Mesendoderm (in vitro differentiated cells): Measurements from ENCODE around the gene DTX1.
"Not testable (repeated sequence)": the region's sequence is repeated elsewhere in the genome, so short reads cannot be mapped to it uniquely, and the experiment has no call there.

Experiments used
- DNase-seq: peaks from one replicate; pipeline ENCODE4 v3.0.0; 2013
- H2AK5ac ChIP-seq: 2 replicates; pipeline ENCODE4 v1.6.1; 2013; ENCODE audit warnings: low read length, inconsistent platforms
- H2BK120ac ChIP-seq: 2 replicates; pipeline ENCODE4 v1.6.1; 2013; ENCODE audit warnings: low read depth, mild to moderate bottlenecking, low read length, moderate library complexity, mixed read lengths
- H2BK15ac ChIP-seq: replicated peaks from 2 replicates; pipeline ENCODE4 v1.6.1; 2013; ENCODE audit warnings: low read depth, mild to moderate bottlenecking, moderate library complexity
- H2BK5ac ChIP-seq: 2 replicates; pipeline ENCODE4 v1.6.1; 2013; ENCODE audit warnings: low read length, inconsistent platforms
- H3K18ac ChIP-seq: 2 replicates; pipeline ENCODE4 v1.6.1; 2013; ENCODE audit warnings: mild to moderate bottlenecking, low read length, mixed read lengths
- H3K23ac ChIP-seq: one replicate; pipeline ENCODE4 v1.6.1; 2013; ENCODE audit warnings: low read length
- H3K27ac ChIP-seq: 2 replicates; pipeline ENCODE4 v1.5.1; 2013; ENCODE audit warnings: low read depth, mild to moderate bottlenecking, inconsistent platforms, low read length, moderate library complexity
- H3K27me3 ChIP-seq: 2 replicates; pipeline ENCODE4 v1.6.1; 2013; ENCODE audit warnings: low read length, control low read depth, mild to moderate bottlenecking, inconsistent platforms; ENCODE audit not compliant: insufficient read depth, poor library complexity
- H3K36me3 ChIP-seq: 2 replicates; pipeline ENCODE4 v1.6.1; 2013; ENCODE audit warnings: low read length, inconsistent platforms; ENCODE audit not compliant: control insufficient read depth, insufficient read depth
- H3K4ac ChIP-seq: one replicate; pipeline ENCODE4 v1.6.1; 2013; ENCODE audit warnings: low read depth, mild to moderate bottlenecking, low read length, moderate library complexity
- H3K4me1 ChIP-seq: 2 replicates; pipeline ENCODE4 v1.6.1; 2013; ENCODE audit warnings: low read depth, low read length, inconsistent platforms; ENCODE audit not compliant: control insufficient read depth
- H3K4me2 ChIP-seq: 2 replicates; pipeline ENCODE4 v1.6.1; 2013; ENCODE audit warnings: low read length
- H3K4me3 ChIP-seq: 2 replicates; pipeline ENCODE4 v1.5.1; 2013; ENCODE audit warnings: mild to moderate bottlenecking, low read length
- H3K56ac ChIP-seq: one replicate; pipeline ENCODE4 v1.6.1; 2013; ENCODE audit warnings: low read length
- H3K79me1 ChIP-seq: 2 replicates; pipeline ENCODE4 v1.6.1; 2013; ENCODE audit warnings: low read length, inconsistent platforms
- H3K79me2 ChIP-seq: 2 replicates; pipeline ENCODE4 v1.6.1; 2013; ENCODE audit warnings: mild to moderate bottlenecking, low read length; ENCODE audit not compliant: control insufficient read depth, insufficient read depth
- H3K9ac ChIP-seq: 2 replicates; pipeline ENCODE4 v1.6.1; 2013; ENCODE audit warnings: low read length, inconsistent platforms
- H4K5ac ChIP-seq: one replicate; pipeline ENCODE4 v1.6.1; 2013; ENCODE audit warnings: low read length
- H4K8ac ChIP-seq: one replicate; pipeline ENCODE4 v1.6.1; 2013; ENCODE audit warnings: low read depth, mild to moderate bottlenecking, control low read depth, low read length, moderate library complexity
- WGBS: extraction: QIAGEN DNeasy Blood & Tissue Kit; methylation state at CpG from one replicate; pipeline ENCODE4 v1.1.7; 2013; ENCODE audit warnings: low lambda C conversion rate, missing lambda C conversion rate; ENCODE audit not compliant: insufficient coverage; ENCODE audit errors: extremely low coverage; 5-methylcytosine and 5-hydroxymethylcytosine counted together

The DTX1 gene

DNA sequence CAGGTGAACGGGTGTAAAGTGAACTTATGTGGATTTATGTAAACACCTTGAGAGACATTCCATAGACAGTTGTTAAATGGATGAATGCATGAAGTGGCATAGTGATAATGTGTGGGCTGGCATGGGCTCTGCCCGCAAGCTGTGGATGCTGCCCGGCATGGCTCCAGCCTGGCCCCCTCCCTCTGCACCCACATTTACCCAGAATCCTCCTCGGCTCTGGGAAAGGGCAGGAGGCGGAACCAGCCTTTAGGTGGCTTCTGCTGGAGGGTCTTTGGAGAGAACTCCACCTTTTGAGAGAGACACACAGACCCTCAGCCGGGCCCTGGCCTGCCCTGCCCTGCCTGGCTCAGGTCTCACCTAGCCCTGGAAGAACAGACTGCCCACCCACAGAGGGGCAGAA lies 60.3 kb downstream of the DTX1 start:
- Histone ChIP-seq H4K8ac (no peak overlapping the region), H3K4ac (no peak overlapping the region), H3K56ac (no peak overlapping the region), H3K36me3 (no peaks in the 10 kb centered on the region), H3K9ac (no peak overlapping the region), H2AK5ac (no peak overlapping the region), H2BK5ac (no peak overlapping the region), H3K4me2 (no peak overlapping the region), H3K27me3 (no peaks in the 10 kb centered on the region), H4K5ac (no peak overlapping the region), H3K79me2 (no peaks in the 10 kb centered on the region), H3K4me3 (no peak overlapping the region), H2BK120ac (no peak overlapping the region), H3K4me1 (no peaks in the 10 kb centered on the region), H3K18ac (no peak overlapping the region), H2BK15ac (no peak overlapping the region), H3K27ac (no peak overlapping the region), H3K79me1 (no peaks in the 10 kb centered on the region), H3K23ac (no peak overlapping the region)
- no CpG with 5 or more reads among the region's 6 CpGs for WGBS
- DNase-seq, result no peak

DNA sequence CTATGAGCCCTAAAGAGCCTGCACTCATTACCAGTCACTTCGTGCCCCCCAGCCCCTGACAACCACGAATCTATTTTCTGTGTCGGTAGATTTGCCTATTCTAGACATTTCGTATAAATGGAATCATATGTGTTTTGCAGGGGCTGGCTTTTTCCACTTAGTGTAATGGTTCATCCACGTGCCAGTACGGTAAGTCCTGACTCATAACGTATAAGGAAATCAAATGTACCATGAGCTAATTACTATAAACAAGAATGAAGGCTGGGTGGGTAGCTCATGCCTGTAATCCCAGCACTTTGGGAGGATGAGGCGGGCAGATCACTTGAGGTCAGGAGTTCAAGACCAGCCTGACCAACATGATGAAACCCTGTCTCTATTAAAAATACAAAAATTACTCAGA lies 61.2 kb downstream of the DTX1 start:
- not testable (repeated sequence) for H3K9ac ChIP-seq, H3K4me2 ChIP-seq, H4K8ac ChIP-seq, H2BK120ac ChIP-seq, H4K5ac ChIP-seq, H3K18ac ChIP-seq, H2BK15ac ChIP-seq, H3K27ac ChIP-seq, H2BK5ac ChIP-seq, H3K4ac ChIP-seq, H3K79me2 ChIP-seq, H3K4me3 ChIP-seq, H2AK5ac ChIP-seq, H3K4me1 ChIP-seq, H3K27me3 ChIP-seq, H3K36me3 ChIP-seq, H3K79me1 ChIP-seq, H3K56ac ChIP-seq, H3K23ac ChIP-seq, DNase-seq
- no CpG with 5 or more reads among the region's 8 CpGs for WGBS

DNA sequence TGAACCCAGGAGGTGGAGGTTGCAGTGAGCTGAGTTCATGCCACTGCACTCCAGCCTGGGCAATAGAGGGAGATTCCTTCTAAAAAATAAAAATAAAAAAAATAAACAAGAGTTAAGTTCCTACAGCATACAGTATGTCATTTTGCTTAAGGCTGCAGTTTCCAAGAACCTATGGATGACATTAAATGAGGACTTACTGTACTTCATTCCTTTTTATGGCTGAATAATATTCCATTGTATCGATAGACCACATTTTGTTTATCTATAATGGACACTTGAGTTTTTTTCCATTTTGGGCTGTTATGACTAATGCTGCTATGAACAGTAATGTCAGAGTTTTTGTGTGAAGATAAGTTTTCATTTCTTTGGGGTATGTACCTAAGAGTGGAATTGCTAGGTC lies 61.6 kb downstream of the DTX1 start:
- WGBS, result no CpG with 5 or more reads among the region's 1 CpG
- H4K5ac ChIP-seq, result no peak overlapping the region

GRCh38 chr12:113119980-113120669 lies 63.6 kb downstream of the DTX1 start:
- no peak overlapping the region for H4K5ac ChIP-seq
- H2BK5ac ChIP-seq, result no peak overlapping the region
- H3K4me2 ChIP-seq, result no peak overlapping the region
- no peak overlapping the region for H3K9ac ChIP-seq
- no peak overlapping the region for H2BK15ac ChIP-seq
- no peaks in the 10 kb centered on the region for H3K79me2 ChIP-seq
- no peak overlapping the region for H3K4me3 ChIP-seq
- H4K8ac ChIP-seq, result no peak overlapping the region
- no peak overlapping the region for H3K23ac ChIP-seq
- DNase-seq, result peak; percentile 71
- H3K4ac ChIP-seq, result no peak overlapping the region
- H3K79me1 ChIP-seq, result no peaks in the 10 kb centered on the region
- H3K36me3 ChIP-seq, result no peaks in the 10 kb centered on the region
- no peak overlapping the region for H3K27ac ChIP-seq
- no CpG with 5 or more reads among the region's 4 CpGs for WGBS
- no peak overlapping the region for H3K56ac ChIP-seq
- H3K18ac ChIP-seq, result no peak overlapping the region
- no peaks in the 10 kb centered on the region for H3K4me1 ChIP-seq
- no peak overlapping the region for H2AK5ac ChIP-seq
- no peaks in the 10 kb centered on the region for H3K27me3 ChIP-seq
- no peak overlapping the region for H2BK120ac ChIP-seq

More for the DNA sequence above, 61.6 kb downstream of the DTX1 start:
- H3K9ac ChIP-seq, result no peak overlapping the region
- H2BK15ac ChIP-seq, result no peak overlapping the region
- H3K4me3 ChIP-seq, result no peak overlapping the region
- H3K23ac ChIP-seq, result no peak overlapping the region
- no peak for DNase-seq
- H3K27ac ChIP-seq, result no peak overlapping the region
- no peak overlapping the region for H3K56ac ChIP-seq
- no peak overlapping the region for H2BK5ac ChIP-seq
- no peaks in the 10 kb centered on the region for H3K27me3 ChIP-seq
- H3K4me2 ChIP-seq, result no peak overlapping the region
- H3K79me1 ChIP-seq, result no peaks in the 10 kb centered on the region
- no peaks in the 10 kb centered on the region for H3K4me1 ChIP-seq
- no peak overlapping the region for H2AK5ac ChIP-seq
- H3K79me2 ChIP-seq, result no peaks in the 10 kb centered on the region
- no peak overlapping the region for H3K18ac ChIP-seq
- no peak overlapping the region for H4K8ac ChIP-seq
- H3K4ac ChIP-seq, result no peak overlapping the region
- no peaks in the 10 kb centered on the region for H3K36me3 ChIP-seq
- no peak overlapping the region for H2BK120ac ChIP-seq

DNA sequence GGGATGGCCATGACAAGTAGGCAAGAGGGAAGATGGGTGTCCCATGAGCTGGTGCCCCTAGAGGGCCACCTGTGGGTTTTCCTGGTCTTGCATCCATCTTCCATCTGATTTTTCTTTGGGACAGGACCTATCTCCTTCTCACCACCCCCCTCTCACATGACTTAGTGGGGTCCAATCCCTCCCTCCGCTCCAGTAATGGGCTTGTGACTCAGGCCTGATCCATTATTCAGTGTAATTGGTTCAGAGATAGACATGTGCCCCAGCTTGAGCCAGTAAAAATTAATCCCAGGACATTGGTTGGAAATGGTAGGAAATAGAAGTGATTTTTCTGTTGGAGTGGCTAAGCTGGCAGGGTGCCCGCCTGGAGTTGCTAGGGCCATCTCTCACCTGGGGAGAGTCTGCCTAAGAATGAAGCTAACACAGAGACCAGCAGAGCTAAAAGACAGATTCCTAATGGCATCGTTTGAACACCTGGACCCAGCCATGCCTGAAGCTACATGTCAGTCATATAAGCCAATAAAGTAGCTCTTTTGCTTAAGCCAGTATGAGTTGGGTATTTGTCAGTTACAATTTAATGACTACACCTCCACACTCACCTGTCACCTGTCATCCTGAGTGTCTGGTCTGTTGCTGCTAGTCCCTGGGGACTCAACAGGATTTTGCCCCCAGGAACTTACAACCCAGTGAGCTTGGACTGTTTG lies 64.3 kb downstream of the DTX1 start:
- Histone ChIP-seq H3K79me2 (no peaks in the 10 kb centered on the region), H2BK5ac (no peak overlapping the region), H3K4ac (no peak overlapping the region), H3K9ac (no peak overlapping the region), H3K4me3 (no peak overlapping the region), H3K4me2 (no peak overlapping the region), H2BK120ac (no peak overlapping the region), H2BK15ac (no peak overlapping the region), H3K27me3 (no peaks in the 10 kb centered on the region), H3K18ac (no peak overlapping the region), H3K56ac (no peak overlapping the region), H4K5ac (no peak overlapping the region), H4K8ac (no peak overlapping the region), H3K79me1 (no peaks in the 10 kb centered on the region), H3K4me1 (no peaks in the 10 kb centered on the region), H3K27ac (no peak overlapping the region), H2AK5ac (no peak overlapping the region), H3K36me3 (no peaks in the 10 kb centered on the region), H3K23ac (peak overlapping the region; percentile 24)
- WGBS, result no CpG with 5 or more reads among the region's 3 CpGs
- peak; percentile 39 for DNase-seq
